IPS-15b (cell line): ENCODE measurements around the gene ATP5F1E.
A peak's percentile ranks its signal among the peaks of the same experiment; 100 is the strongest.
"Not testable (repeated sequence)": the region's sequence is repeated elsewhere in the genome, so short reads cannot be mapped to it uniquely, and the experiment has no call there.

Experiments
- H3K27me3 ChIP-seq: one replicate; pipeline ENCODE4 v1.6.1; 2013; ENCODE audit warnings: low read length; ENCODE audit not compliant: control insufficient read depth, insufficient read depth
- H3K36me3 ChIP-seq: one replicate; pipeline ENCODE4 v1.6.1; 2013; ENCODE audit warnings: low read length; ENCODE audit not compliant: control insufficient read depth, insufficient read depth
- H3K4me1 ChIP-seq: one replicate; pipeline ENCODE4 v1.6.1; 2013; ENCODE audit warnings: mild to moderate bottlenecking, low read length; ENCODE audit not compliant: control insufficient read depth, insufficient read depth
- H3K4me3 ChIP-seq: one replicate; pipeline ENCODE4 v1.5.1; 2013; ENCODE audit warnings: low read depth, low read length
- H3K9ac ChIP-seq: one replicate; pipeline ENCODE4 v1.6.1; 2013; ENCODE audit warnings: low read depth, mild to moderate bottlenecking, low read length
- H3K9me3 ChIP-seq: one replicate; pipeline ENCODE4 v1.6.1; 2013; ENCODE audit warnings: mild to moderate bottlenecking, low read length; ENCODE audit not compliant: control insufficient read depth, insufficient read depth

The ATP5F1E gene

DNA sequence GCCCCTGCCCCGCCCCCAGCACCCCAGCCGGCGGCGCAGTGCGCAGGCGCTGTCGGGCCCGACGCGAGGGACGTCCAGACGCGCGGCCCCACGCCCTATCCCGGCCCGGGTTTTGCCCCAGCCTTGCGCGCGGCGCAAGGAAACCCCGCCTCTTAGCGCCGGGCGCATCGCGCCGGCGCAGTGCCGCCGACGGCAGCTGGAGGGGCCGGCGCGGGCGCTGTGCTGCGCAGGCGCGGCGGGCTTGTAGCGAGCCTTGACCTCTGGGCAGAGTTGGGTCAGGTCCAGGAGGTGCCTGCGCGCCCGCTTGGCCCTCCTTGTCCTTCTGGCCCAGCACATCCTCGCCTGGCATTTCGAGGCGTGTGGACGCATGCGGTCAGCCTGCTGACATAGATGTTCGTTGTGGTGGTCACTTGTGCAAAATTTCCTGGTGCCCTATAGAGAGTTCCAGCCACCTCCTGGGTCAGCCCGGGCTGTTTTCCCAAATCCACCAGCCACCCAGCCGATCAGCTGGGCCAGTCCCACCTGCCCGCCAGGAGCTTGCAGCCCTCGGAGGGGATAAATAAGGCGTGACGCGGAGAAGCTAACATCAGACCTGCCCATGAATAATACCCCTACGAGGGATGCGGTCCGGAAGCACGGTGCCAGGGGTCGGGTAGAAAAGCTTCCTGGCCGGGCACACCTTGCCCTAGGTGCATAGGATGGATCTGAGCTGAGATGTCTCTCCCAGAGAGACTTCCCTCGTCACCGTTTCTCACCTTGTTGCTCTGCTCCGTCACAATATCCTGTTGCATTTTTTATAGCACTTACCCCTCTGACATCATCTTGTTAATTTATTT lies 10.9 kb upstream of the ATP5F1E start:
- Histone ChIP-seq H3K4me1 (no peaks in the 10 kb centered on the region), H3K4me3 (peak overlapping the region; percentile 76), H3K9me3 (no peaks in the 10 kb centered on the region), H3K36me3 (no peaks in the 10 kb centered on the region), H3K27me3 (peaks cover 12% of the 10 kb centered on the region), H3K9ac (no peak overlapping the region)

DNA sequence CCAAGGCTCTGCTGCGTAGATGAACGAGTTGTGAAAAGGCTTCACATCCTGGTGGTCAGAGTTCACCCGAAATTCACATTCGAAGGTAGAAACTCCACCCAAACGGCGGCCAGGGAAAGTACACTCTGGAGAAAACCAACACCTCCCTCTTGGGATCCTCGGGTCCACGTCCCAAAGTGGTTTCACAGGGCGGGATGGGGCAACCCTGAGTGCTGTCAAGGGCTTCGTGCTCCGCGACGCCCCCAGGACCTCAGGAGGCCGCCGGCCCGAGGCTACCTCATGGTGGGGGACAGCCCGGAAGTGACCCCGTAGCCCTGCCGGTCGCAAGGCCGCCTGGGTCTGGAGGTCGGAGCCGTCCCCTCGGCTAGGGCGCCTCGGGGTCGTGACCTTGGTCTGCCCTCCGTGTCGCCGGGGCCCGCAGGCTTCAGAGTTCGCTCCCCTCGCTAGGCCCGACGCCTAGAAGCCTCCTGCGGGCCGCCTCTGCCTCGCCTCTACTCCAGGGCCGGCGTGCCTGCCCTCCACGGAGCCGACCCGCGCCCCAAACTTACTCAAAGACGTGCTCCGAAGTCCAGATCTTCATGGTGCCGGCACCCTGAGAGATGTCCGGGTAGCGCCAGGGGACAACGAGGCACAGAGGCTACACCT lies 10.1 kb upstream of the ATP5F1E start, which contains the start of gene PRELID3B:
Gene PRELID3B, minus strand, starts transcription at position 636 of the 645 bp plus-strand sequence. Its CDS starts 56 bp downstream, at position 580.
- Histone ChIP-seq H3K9me3 (no peaks in the 10 kb centered on the region), H3K36me3 (peaks cover 5% of the 10 kb centered on the region), H3K4me3 (peak within 1 kb of the TSS; percentile 76), H3K9ac (peak within 1 kb of the TSS; percentile 73), H3K4me1 (no peaks in the 10 kb centered on the region), H3K27me3 (peaks cover 9% of the 10 kb centered on the region)

DNA sequence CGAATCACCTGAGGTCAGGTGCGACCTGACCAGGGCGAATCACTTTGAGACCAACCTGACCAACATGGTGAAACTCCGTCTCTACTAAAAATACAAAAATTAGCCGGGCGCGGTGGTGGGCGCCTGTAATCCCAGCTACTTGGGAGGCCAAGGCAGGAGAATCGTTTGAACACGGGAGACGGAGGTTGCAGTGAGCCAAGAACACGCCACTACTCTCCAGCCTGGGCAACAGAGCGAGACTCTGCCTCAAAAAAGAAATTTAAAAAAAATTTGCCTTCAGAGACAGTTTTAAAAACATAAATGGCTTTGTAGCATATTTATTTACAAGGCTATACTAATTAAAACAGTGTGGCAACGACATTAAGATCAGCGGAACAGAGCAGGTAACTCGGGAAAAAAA lies 9.4 kb upstream of the ATP5F1E start:
- not testable (repeated sequence) for H3K4me1 ChIP-seq, H3K27me3 ChIP-seq, H3K36me3 ChIP-seq, H3K9me3 ChIP-seq, H3K9ac ChIP-seq
- peak overlapping the region; percentile 76 for H3K4me3 ChIP-seq

DNA sequence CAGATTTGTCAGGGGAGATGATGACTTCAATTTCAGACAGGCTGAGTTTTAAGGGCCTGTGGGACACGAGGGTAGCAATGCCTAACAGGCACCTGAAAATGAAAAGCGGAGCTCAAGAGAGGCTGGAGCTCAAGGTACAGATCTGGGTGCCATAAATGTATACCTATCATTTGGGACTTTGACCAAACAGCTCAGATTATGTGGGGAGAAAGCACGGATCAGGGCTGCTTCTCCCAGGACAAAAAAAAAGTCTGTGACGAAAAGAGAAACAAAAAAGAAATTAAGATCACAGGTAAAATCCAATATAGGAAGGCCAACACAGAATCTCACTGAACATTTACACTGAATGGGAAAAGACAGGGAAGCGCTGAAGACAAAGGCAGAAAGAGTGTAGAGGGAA lies 8.5 kb upstream of the ATP5F1E start:
- Histone ChIP-seq H3K4me3 (no peak overlapping the region), H3K27me3 (peaks cover 7% of the 10 kb centered on the region), H3K9ac (no peak overlapping the region), H3K9me3 (no peaks in the 10 kb centered on the region), H3K4me1 (no peaks in the 10 kb centered on the region), H3K36me3 (peaks cover 11% of the 10 kb centered on the region)

DNA sequence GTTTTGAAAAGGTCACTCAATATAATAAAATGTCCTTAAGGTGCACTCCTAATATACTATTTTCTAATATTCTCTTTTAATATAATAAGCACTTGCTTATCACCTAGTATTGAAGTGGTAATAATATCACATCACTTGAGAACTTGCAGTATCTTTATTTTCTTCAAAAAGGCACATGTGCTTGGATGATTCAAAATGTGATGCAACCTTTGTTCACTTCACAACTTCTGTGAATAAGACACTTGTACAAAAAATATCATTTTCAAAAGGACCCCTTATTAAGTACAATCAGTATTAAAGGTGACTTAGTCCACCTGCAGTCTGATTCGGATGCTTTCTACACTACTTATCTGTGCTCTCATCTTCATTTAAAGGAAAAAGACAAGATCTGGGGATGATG lies 7.1 kb upstream of the ATP5F1E start:
- Histone ChIP-seq H3K4me3 (no peak overlapping the region), H3K9ac (no peak overlapping the region), H3K27me3 (peaks cover 2% of the 10 kb centered on the region), H3K9me3 (no peaks in the 10 kb centered on the region), H3K36me3 (peaks cover 11% of the 10 kb centered on the region), H3K4me1 (no peaks in the 10 kb centered on the region)

DNA sequence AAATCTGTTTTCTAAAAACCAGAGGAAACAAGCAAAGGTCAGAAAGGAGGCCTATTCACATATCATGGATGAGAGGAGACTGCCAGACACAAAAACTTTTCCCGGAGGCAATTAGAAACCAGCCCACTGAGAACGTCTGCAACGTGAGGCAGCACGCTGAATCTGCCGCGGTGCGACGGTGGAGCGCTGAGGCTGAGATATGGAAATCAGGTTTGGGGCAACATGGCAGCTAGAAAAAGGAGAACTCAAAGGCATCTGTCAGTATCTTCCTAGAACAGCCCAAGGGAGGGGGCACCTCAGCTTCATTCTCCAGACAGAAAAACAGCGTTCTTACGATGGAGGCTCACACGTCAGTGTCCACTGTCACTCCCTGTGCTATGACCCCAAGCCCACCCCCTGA lies 5.3 kb upstream of the ATP5F1E start:
- H3K9ac ChIP-seq: no peak overlapping the region
- H3K36me3 ChIP-seq: peaks cover 11% of the 10 kb centered on the region
- no peaks in the 10 kb centered on the region for H3K9me3 ChIP-seq
- no peak overlapping the region for H3K4me3 ChIP-seq
- no peaks in the 10 kb centered on the region for H3K4me1 ChIP-seq
- no peaks in the 10 kb centered on the region for H3K27me3 ChIP-seq

DNA sequence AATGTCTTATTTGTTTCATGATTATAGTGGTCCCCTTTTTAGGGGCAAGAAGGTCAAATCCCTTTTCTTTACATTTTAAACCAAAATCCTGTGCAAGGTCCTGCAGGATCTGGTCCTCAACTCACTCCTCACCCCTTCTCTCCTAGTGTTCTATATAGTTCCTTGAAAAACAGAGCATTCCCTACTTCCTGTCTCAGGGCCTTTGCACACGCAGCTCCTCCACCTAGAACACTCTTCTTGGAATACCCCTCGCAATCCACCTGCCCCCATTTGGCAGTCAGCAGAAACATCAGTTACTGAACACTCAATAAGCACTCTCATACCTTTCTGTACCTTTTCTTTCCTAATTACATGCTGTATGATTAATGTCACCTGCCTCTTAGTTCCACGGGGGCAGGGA lies 3.2 kb upstream of the ATP5F1E start:
- Histone ChIP-seq H3K36me3 (peaks cover 11% of the 10 kb centered on the region), H3K4me1 (peaks cover 5% of the 10 kb centered on the region), H3K27me3 (peaks cover 13% of the 10 kb centered on the region), H3K9ac (no peak overlapping the region), H3K9me3 (no peaks in the 10 kb centered on the region), H3K4me3 (no peak overlapping the region)

DNA sequence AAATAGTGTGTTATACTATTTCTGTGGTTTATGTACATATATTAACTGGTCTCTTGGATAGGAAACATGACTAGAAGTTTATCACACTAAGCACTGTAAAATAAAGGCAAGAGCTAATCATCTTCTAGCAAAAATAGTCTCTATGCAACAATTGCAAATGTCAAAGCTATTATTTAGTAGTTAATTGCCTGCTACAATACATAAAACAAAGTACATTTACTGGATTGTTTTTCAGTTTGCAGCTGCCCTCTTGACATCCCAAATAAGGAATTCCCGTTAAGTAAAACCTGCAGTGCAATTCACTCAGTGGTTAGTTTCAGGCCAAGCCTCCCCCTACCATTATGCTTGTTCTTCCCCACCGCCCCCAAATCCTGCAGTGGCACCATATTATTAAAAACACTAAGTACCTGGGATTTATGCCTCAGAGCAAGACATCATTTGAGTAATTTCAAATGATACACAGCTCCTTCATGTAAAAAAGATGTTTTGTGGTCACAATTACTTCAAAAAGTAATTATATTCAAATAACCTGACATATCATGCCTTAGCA lies 1.6 kb upstream of the ATP5F1E start:
- no peak overlapping the region for H3K9ac ChIP-seq
- H3K27me3 ChIP-seq: peaks cover 25% of the 10 kb centered on the region
- H3K9me3 ChIP-seq: no peaks in the 10 kb centered on the region
- peaks cover 10% of the 10 kb centered on the region for H3K4me1 ChIP-seq
- peaks cover 11% of the 10 kb centered on the region for H3K36me3 ChIP-seq
- H3K4me3 ChIP-seq: no peak overlapping the region

DNA sequence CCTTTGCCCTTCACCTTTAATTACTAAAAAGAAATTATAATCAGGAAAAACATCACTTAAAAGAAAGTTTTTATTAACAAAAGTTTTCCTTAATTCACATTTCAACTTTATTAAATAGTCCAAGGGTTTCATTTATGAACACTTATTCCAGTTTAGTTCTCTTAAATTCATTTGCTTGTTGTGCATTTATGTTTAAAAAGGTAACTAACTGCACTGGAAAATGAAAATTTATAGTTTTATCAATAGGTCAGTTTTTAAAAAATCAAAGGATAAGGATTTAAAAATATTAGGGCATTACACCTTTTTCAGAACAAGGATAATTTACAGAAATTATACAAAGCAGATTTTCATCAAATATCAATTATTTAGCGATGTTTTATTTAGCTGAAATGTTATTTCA lies 958 bp upstream of the ATP5F1E start:
- peaks cover 31% of the 10 kb centered on the region for H3K27me3 ChIP-seq
- H3K4me3 ChIP-seq: no peak overlapping the region
- H3K9ac ChIP-seq: no peak overlapping the region
- no peaks in the 10 kb centered on the region for H3K9me3 ChIP-seq
- peaks cover 11% of the 10 kb centered on the region for H3K36me3 ChIP-seq
- peaks cover 10% of the 10 kb centered on the region for H3K4me1 ChIP-seq

DNA sequence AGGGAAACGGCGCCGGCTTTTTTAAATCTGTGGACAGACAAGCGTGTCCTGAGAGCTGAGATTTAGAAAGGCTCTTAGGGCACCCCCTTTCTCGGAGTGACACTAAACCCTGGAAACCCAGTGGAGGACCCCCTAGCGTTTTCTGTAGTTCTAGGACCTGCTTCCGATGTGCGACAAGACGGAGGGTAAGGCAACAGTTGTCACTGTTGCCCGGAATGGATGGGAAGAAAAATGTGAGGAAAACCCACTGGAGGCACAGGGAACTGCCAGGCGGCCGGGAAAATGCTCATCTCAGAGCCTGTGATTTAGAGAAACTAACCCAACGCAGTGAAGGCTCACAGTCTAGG lies 551 bp upstream of the ATP5F1E start:
- Histone ChIP-seq H3K9me3 (no peaks in the 10 kb centered on the region), H3K4me1 (peaks cover 10% of the 10 kb centered on the region), H3K4me3 (peak overlapping the region; percentile 53), H3K36me3 (peaks cover 11% of the 10 kb centered on the region), H3K27me3 (peaks cover 35% of the 10 kb centered on the region), H3K9ac (no peak overlapping the region)

DNA sequence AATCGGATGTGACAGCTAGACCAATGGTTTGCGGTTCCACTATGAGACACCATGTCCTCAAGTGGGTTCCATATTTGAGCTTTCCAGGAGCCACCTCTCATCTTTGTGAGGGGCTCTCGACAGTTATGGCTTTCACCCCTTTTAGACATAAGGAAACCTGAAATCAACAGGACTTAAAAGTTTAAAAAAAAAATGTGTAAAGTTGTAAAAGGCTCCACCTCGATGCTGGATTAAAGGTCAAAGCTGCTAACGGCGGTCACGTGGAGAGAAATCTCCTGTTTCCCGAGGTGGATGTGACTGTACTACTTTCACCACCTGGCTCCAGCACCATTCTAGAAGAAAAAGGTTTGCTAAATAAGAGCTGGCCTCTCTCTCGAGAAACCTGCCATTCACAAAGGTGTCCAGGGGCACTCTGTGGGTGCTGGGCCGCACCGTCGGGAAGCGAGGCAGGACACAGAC lies 542 bp downstream of the ATP5F1E start:
- Histone ChIP-seq H3K4me1 (peaks cover 10% of the 10 kb centered on the region), H3K4me3 (peak overlapping the region; percentile 81), H3K9me3 (no peaks in the 10 kb centered on the region), H3K27me3 (peaks cover 45% of the 10 kb centered on the region), H3K36me3 (peaks cover 6% of the 10 kb centered on the region), H3K9ac (peak overlapping the region; percentile 79)
